Gastrocnemius medialis (tissue), 4 donors: ENCODE results near the gene MEF2A. TPM values are rescaled to one million over a fixed set of nuclear protein-coding genes. Genes with fewer than 3 reads are reported as not detected.

Experiments
- ATAC-seq, 2 donors: fragments of 150-250 bp; one replicate each; pipeline ENCODE4 v1.9.1; 2016
- DNase-seq, 2 donors: peaks; one replicate each; pipeline ENCODE4 v3.0.0-alpha.2; 2019
- H3K27ac ChIP-seq, 4 donors: fragments of 200-600 bp; sonication (generic); 1 replicate in 1 of 4; 2 replicates in 3 of 4; pipeline ENCODE4 v1.5.1; 2016 to 2018; ENCODE audit warnings: mild to moderate bottlenecking in 2 of 4, moderate library complexity in 1 of 4
- H3K27me3 ChIP-seq, 3 donors: fragments of 200-600 bp; sonication (generic) in 2 of 3; 1 replicate in 1 of 3; 2 replicates in 2 of 3; pipeline versions ENCODE4 v1.5.1 to v1.6.0; 2016 to 2019; ENCODE audit warnings: mild to moderate bottlenecking in 1 of 3, moderate library complexity in 1 of 3
- H3K36me3 ChIP-seq, 2 donors: fragments of 200-600 bp; sonication (generic) in 1 of 2; one replicate each; pipeline ENCODE4 v1.5.1; 2017 to 2018
- H3K4me1 ChIP-seq, 2 donors: fragments of 200-600 bp; sonication (generic) in 1 of 2; one replicate each; pipeline ENCODE4 v1.5.1; 2016 to 2017; ENCODE audit warnings: mild to moderate bottlenecking in 2 of 2
- H3K4me3 ChIP-seq, 4 donors: fragments of 200-600 bp; sonication (generic) in 3 of 4; 1 replicate in 1 of 4; 2 replicates in 3 of 4; pipeline ENCODE4 v1.5.1; 2016 to 2019; ENCODE audit warnings: mild to moderate bottlenecking in 2 of 4
- H3K9me3 ChIP-seq, 3 donors: fragments of 200-600 bp; sonication (generic) in 2 of 3; 1 replicate in 1 of 3; 2 replicates in 2 of 3; pipeline ENCODE4 v1.5.1; 2016 to 2019
- POLR2A ChIP-seq, 2 donors: fragments of 450-650 bp; IDR thresholded peaks; one replicate each; pipeline ENCODE4 v1.6.1; 2017; ENCODE audit warnings: antibody characterized with exemption in 2 of 2, mild to moderate bottlenecking in 2 of 2, moderate library complexity in 2 of 2
- in situ Hi-C, 4 donors: fragments of 200-750 bp; cut with MboI; loops; one replicate each; pipeline versions ENCODE4 v1.15.0 to v1.8.0; 2017; ENCODE audit warnings: low sequenced_read_pairs in 4 of 4
- intact Hi-C: fragments of 100-400 bp; cut with DNase I; formaldehyde crosslinking; loops from one replicate; pipeline ENCODE4 v1.15.1; 2023; ENCODE audit warnings: low total_unique reads
- total RNA-seq, 4 donors: library from RNA; depleted of rRNA; stranded (reverse); fragments of >200 nt; gene quantifications; one replicate each; pipeline versions ENCODE4 v1.1.0 to v1.2.3, GENCODE V29; 2016
- TF ChIP-seq, protein P1 (sequence below), 5 experiments: fragments of 450-650 bp in 3 of 5; fragments of 200-600 bp in 2 of 5; sonication (generic) in 2 of 5; IDR thresholded peaks in 4 of 5; conservative IDR thresholded peaks in 1 of 5; 1 replicate in 4 of 5; 2 replicates in 1 of 5; pipeline ENCODE4 v1.5.1; 2016 to 2019; ENCODE audit warnings: antibody characterized with exemption in 5 of 5, mild to moderate bottlenecking in 3 of 5, moderate library complexity in 3 of 5

Gene MEF2A
- total RNA-seq, 4 donors from 2014 or later = 66.9 to 128 (median 107) TPM

DNA sequence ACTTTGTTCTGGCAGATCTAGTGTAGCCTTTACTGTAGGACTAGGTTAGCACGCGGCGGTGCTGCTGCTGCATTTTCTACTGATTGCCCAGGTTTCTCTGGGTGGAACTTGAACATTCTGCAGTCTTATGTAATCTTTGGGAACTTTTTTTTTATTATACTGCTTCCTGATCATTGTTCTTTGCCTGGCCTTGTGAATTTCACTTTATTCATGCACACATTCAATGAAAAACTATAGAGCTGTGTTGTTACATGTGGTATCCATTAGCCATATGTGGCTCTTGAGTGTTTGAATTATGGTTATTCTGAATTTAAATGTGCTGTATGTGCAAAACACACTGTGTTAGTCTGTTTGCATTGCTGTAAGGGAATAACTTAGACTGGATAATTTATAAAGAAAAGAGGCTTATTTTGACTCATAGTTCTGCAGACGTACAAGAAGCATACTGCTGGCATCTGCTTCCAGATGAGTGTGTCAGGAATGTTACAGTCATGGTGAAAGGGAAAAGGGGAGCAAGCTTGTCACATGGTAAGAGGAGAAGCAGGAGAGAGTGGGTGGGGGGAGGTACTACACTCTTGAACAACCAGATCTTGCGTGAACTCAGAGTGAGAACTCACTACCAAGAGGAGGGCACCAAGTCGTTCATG is 26.5 kb downstream of the MEF2A start:
- H3K4me3 ChIP-seq = no peak overlapping the region
- no peaks in the 10 kb centered on the region for H3K9me3 ChIP-seq
- no peak overlapping the region for H3K27ac ChIP-seq
- intact Hi-C loops (no loop called here), in situ Hi-C loops (no loop called here)
- ATAC-seq (peak in 1 of 2 donors; percentile 22), DNase-seq (no peak)
- TF ChIP-seq, protein P1, sequence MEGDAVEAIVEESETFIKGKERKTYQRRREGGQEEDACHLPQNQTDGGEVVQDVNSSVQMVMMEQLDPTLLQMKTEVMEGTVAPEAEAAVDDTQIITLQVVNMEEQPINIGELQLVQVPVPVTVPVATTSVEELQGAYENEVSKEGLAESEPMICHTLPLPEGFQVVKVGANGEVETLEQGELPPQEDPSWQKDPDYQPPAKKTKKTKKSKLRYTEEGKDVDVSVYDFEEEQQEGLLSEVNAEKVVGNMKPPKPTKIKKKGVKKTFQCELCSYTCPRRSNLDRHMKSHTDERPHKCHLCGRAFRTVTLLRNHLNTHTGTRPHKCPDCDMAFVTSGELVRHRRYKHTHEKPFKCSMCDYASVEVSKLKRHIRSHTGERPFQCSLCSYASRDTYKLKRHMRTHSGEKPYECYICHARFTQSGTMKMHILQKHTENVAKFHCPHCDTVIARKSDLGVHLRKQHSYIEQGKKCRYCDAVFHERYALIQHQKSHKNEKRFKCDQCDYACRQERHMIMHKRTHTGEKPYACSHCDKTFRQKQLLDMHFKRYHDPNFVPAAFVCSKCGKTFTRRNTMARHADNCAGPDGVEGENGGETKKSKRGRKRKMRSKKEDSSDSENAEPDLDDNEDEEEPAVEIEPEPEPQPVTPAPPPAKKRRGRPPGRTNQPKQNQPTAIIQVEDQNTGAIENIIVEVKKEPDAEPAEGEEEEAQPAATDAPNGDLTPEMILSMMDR (IDR thresholded peaks at IDR 0.05 in 4 of 5, conservative IDR thresholded peaks at IDR 0.05 in 1 of 5) = no peak
- TF ChIP-seq POLR2A (IDR thresholded peaks at IDR 0.05) = no peak
- peaks cover 68 to 73% of the 10 kb centered on the region in 2 donors for H3K4me1 ChIP-seq
- no peaks in the 10 kb centered on the region for H3K36me3 ChIP-seq
- H3K27me3 ChIP-seq = no peaks in the 10 kb centered on the region

DNA sequence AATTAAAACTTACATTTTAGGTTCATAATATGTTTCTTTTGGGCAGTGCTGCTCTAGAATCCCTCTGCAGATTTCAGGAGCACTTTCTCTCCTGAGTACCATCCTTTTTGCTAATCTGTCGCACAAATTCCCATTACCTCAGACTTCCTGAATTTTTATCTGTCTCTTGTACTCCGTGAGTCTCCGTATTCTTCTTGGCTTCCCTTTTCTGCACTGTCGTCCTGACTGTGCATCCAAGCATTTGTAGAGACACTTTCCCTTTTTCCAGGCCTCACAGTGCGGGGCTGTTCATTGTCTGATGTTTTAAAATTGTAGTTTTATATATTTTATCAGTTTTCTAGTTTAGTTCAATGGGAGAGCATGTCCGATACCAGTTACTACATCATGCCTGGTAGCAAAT is 27.3 kb downstream of the MEF2A start:
- in situ Hi-C loops (no loop called here), intact Hi-C loops (no loop called here)
- DNase-seq (no peak), ATAC-seq (no peak)
- Histone ChIP-seq H3K27me3 (no peaks in the 10 kb centered on the region), H3K9me3 (no peaks in the 10 kb centered on the region), H3K27ac (no peak overlapping the region), H3K4me3 (no peak overlapping the region), H3K4me1 (peaks cover 68 to 76% of the 10 kb centered on the region in 2 donors), H3K36me3 (no peaks in the 10 kb centered on the region)
- TF ChIP-seq, protein P1 (IDR thresholded peaks at IDR 0.05 in 4 of 5, conservative IDR thresholded peaks at IDR 0.05 in 1 of 5) = no peak
- no peak for TF ChIP-seq POLR2A (IDR thresholded peaks at IDR 0.05)

DNA sequence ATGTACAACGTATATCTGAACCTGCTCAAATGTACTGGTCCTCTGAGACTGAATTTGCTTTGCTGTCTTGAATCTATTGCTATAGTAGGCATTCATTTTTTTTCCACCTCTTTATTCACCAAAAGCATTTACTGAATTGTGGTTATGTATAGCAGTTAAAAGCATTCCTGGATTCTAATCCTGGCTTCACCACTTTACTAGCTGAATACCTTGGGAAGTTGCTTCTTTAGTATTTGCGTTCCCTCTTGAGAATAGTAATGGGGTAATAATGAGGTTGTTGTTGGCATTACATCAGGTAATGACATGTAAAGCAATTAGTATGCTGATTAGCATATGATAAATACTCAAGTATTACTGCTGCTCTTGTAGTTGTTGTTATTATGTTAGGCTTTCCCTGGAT is 29.1 kb downstream of the MEF2A start:
- intact Hi-C loops = no loop called here
- TF ChIP-seq POLR2A (IDR thresholded peaks at IDR 0.05) = no peak
- TF ChIP-seq, protein P1 (IDR thresholded peaks at IDR 0.05 in 4 of 5, conservative IDR thresholded peaks at IDR 0.05 in 1 of 5) = no peak
- H3K36me3 ChIP-seq = no peaks in the 10 kb centered on the region
- H3K4me3 ChIP-seq = no peak overlapping the region
- no peak overlapping the region for H3K27ac ChIP-seq
- ATAC-seq (no peak), DNase-seq (no peak)
- H3K9me3 ChIP-seq = no peaks in the 10 kb centered on the region
- in situ Hi-C loops = no loop called here
- peaks cover 57 to 64% of the 10 kb centered on the region in 2 donors for H3K4me1 ChIP-seq
- no peaks in the 10 kb centered on the region for H3K27me3 ChIP-seq

DNA sequence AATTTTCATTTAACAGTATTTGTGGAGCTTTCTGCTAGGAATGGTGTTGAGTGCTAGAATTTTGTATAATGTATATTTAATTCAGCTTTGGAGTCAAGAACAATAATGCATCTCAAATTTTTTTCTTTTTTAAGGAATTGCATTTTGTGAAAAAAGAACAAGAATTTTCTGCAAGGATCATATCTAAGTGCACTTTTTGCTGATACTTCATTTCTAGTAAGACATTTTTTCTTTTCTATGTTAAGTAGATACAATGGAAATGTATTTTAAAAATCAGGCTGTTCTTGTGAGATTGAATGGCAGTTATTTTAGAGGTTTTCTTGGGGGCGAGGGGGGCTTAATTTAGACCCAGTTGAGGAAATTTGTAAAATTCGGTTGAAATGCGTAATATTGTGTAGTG is 32.5 kb downstream of the MEF2A start:
- H3K27ac ChIP-seq = no peak overlapping the region

More for the DNA sequence above, 32.5 kb downstream of the MEF2A start:
- intact Hi-C loops (no loop called here), in situ Hi-C loops (no loop called here)
- no peak for DNase-seq
- no peak for TF ChIP-seq POLR2A (IDR thresholded peaks at IDR 0.05)
- TF ChIP-seq, protein P1 (IDR thresholded peaks at IDR 0.05 in 4 of 5, conservative IDR thresholded peaks at IDR 0.05 in 1 of 5) = no peak
- Histone ChIP-seq H3K4me1 (peaks cover 45 to 49% of the 10 kb centered on the region in 2 donors), H3K4me3 (no peak overlapping the region), H3K27me3 (no peaks in the 10 kb centered on the region), H3K9me3 (no peaks in the 10 kb centered on the region), H3K36me3 (no peaks in the 10 kb centered on the region)
- ATAC-seq = no peak
